ENCODE measurements around the gene ASPG.

ASPG gene

GRCh38 chr14:104094709-104095425 is 9.4 kb downstream of the ASPG start:
- peak; percentile 37 for DNase-seq
- Histone ChIP-seq H3K4me3 (ENCODE audit: low read length) (no peak overlapping the region), H3K79me2 (ENCODE audit: low read length) (no peaks in the 10 kb centered on the region), H3F3A (ENCODE audit: insufficient read depth, low read length) (no peaks in the 10 kb centered on the region), H4K20me1 (ENCODE audit: insufficient read depth, low read length) (no peaks in the 10 kb centered on the region), H3K27me3 (replicated peaks; ENCODE audit: insufficient read depth, low read length) (peaks cover 7% of the 10 kb centered on the region; the same call in 1 of the 2 replicates), H3K9me2 (replicated peaks; ENCODE audit: insufficient read depth, low read length) (no peaks in the 10 kb centered on the region), H3K4me1 (ENCODE audit: low read length) (no peaks in the 10 kb centered on the region), H3K9me3 (replicated peaks; ENCODE audit: insufficient read depth, low read length) (no peaks in the 10 kb centered on the region), H3K36me3 (replicated peaks; ENCODE audit: insufficient read depth, low read length) (no peaks in the 10 kb centered on the region), H3K9ac (ENCODE audit: low read length) (no peak overlapping the region), H2AFZ (ENCODE audit: low read length) (no peak overlapping the region), H3K27ac (ENCODE audit: low read length) (no peak overlapping the region), H3K4me2 (ENCODE audit: low read depth, low read length) (no peak overlapping the region)
- TF ChIP-seq EZH2 (optimal IDR thresholded peaks at IDR 0.05; ENCODE audit: low read depth, low read length) (no peak), EZH2phosphoT487 (IDR thresholded peaks at IDR 0.05; ENCODE audit: low read length) (no peak)
- TF ChIP-seq, protein P1, sequence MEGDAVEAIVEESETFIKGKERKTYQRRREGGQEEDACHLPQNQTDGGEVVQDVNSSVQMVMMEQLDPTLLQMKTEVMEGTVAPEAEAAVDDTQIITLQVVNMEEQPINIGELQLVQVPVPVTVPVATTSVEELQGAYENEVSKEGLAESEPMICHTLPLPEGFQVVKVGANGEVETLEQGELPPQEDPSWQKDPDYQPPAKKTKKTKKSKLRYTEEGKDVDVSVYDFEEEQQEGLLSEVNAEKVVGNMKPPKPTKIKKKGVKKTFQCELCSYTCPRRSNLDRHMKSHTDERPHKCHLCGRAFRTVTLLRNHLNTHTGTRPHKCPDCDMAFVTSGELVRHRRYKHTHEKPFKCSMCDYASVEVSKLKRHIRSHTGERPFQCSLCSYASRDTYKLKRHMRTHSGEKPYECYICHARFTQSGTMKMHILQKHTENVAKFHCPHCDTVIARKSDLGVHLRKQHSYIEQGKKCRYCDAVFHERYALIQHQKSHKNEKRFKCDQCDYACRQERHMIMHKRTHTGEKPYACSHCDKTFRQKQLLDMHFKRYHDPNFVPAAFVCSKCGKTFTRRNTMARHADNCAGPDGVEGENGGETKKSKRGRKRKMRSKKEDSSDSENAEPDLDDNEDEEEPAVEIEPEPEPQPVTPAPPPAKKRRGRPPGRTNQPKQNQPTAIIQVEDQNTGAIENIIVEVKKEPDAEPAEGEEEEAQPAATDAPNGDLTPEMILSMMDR (IDR thresholded peaks at IDR 0.05; ENCODE audit: low read length), result peak; percentile 58

GRCh38 chr14:104095426-104096310 is 10.2 kb downstream of the ASPG start:
- Histone ChIP-seq H3K27ac (ENCODE audit: low read length) (no peak overlapping the region), H2AFZ (ENCODE audit: low read length) (no peak overlapping the region), H3K27me3 (replicated peaks; ENCODE audit: insufficient read depth, low read length) (peaks cover 7% of the 10 kb centered on the region; the same call in 1 of the 2 replicates), H4K20me1 (ENCODE audit: insufficient read depth, low read length) (no peaks in the 10 kb centered on the region), H3K9me3 (replicated peaks; ENCODE audit: insufficient read depth, low read length) (no peaks in the 10 kb centered on the region), H3K79me2 (ENCODE audit: low read length) (no peaks in the 10 kb centered on the region), H3K9ac (ENCODE audit: low read length) (no peak overlapping the region), H3K36me3 (replicated peaks; ENCODE audit: insufficient read depth, low read length) (no peaks in the 10 kb centered on the region), H3K9me2 (replicated peaks; ENCODE audit: insufficient read depth, low read length) (no peaks in the 10 kb centered on the region), H3K4me1 (ENCODE audit: low read length) (no peaks in the 10 kb centered on the region), H3K4me3 (ENCODE audit: low read length) (no peak overlapping the region), H3K4me2 (ENCODE audit: low read depth, low read length) (no peak overlapping the region), H3F3A (ENCODE audit: insufficient read depth, low read length) (no peaks in the 10 kb centered on the region)
- TF ChIP-seq EZH2 (optimal IDR thresholded peaks at IDR 0.05; ENCODE audit: low read depth, low read length), result no peak
- DNase-seq, result no peak

GRCh38 chr14:104096318-104096717 is 10.8 kb downstream of the ASPG start:
- no peak for DNase-seq
- Histone ChIP-seq H3K4me1 (ENCODE audit: low read length) (no peaks in the 10 kb centered on the region), H4K20me1 (ENCODE audit: insufficient read depth, low read length) (no peaks in the 10 kb centered on the region), H3K9me3 (replicated peaks; ENCODE audit: insufficient read depth, low read length) (no peaks in the 10 kb centered on the region), H3K27ac (ENCODE audit: low read length) (no peak overlapping the region), H3F3A (ENCODE audit: insufficient read depth, low read length) (no peaks in the 10 kb centered on the region), H3K9me2 (replicated peaks; ENCODE audit: insufficient read depth, low read length) (no peaks in the 10 kb centered on the region), H3K4me2 (ENCODE audit: low read depth, low read length) (no peak overlapping the region), H3K79me2 (ENCODE audit: low read length) (no peaks in the 10 kb centered on the region), H3K27me3 (replicated peaks; ENCODE audit: insufficient read depth, low read length) (0 out of 2 replicates have a peak, but pooled peaks cover 1% of the 10 kb centered on the region), H3K4me3 (ENCODE audit: low read length) (no peak overlapping the region), H3K36me3 (replicated peaks; ENCODE audit: insufficient read depth, low read length) (no peaks in the 10 kb centered on the region), H2AFZ (ENCODE audit: low read length) (no peak overlapping the region), H3K9ac (ENCODE audit: low read length) (no peak overlapping the region)
- TF ChIP-seq EZH2 (optimal IDR thresholded peaks at IDR 0.05; ENCODE audit: low read depth, low read length) (no peak), EZH2phosphoT487 (IDR thresholded peaks at IDR 0.05; ENCODE audit: low read length) (no peak)
- TF ChIP-seq, protein P1 (IDR thresholded peaks at IDR 0.05; ENCODE audit: low read length), result no peak
